GM10248 (cell line): ENCODE data around the gene GINS2.

Source experiments
- CTCF ChIA-PET: fragments of 300-600 bp; sonication (Branson Sonifier 250); formaldehyde crosslinking; extraction: SDS; loops from one replicate; lab custom pipeline; 2021; ENCODE audit warnings: antibody characterized with exemption; lab: Yijun Ruan, JAX
- POLR2A ChIA-PET: fragments of 350-650 bp; sonication (Branson Sonifier 250); formaldehyde crosslinking; extraction: SDS; loops from one replicate; lab custom pipeline; 2020; ENCODE audit warnings: antibody characterized with exemption; lab: Yijun Ruan, JAX
- DNase-seq: peaks from one replicate; pipeline ENCODE4 v3.0.0; 2012; ENCODE audit errors: extremely low spot score
- TF ChIP-seq, protein P1 (sequence below): IDR thresholded peaks from 2 replicates; pipeline ENCODE4 v1.5.1; 2012; ENCODE audit warnings: mild to moderate bottlenecking, low read depth; ENCODE audit errors: extremely low read depth, missing control alignments, control extremely low read depth

The GINS2 gene

DNA sequence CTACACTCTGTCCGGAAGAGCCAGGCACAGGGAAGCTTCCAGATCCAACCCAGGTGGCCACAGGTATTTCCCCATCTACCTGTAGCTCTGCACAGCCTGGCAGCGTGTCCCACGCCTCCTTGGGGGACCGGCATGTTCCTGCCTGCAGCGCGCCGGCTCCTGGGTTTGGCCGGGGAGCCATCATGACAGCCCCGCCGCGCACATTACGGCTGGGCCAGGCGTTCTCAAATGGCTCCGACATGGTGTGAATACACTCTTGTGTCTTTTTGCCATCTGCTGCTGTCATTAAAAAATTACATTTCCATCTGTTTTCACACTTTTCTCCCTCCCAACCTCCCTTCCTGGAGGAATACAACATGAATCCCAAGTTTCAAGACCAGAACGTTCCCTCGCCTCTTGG, 8.0 kb upstream of the GINS2 start:
- no peak for DNase-seq
- TF ChIP-seq, protein P1, sequence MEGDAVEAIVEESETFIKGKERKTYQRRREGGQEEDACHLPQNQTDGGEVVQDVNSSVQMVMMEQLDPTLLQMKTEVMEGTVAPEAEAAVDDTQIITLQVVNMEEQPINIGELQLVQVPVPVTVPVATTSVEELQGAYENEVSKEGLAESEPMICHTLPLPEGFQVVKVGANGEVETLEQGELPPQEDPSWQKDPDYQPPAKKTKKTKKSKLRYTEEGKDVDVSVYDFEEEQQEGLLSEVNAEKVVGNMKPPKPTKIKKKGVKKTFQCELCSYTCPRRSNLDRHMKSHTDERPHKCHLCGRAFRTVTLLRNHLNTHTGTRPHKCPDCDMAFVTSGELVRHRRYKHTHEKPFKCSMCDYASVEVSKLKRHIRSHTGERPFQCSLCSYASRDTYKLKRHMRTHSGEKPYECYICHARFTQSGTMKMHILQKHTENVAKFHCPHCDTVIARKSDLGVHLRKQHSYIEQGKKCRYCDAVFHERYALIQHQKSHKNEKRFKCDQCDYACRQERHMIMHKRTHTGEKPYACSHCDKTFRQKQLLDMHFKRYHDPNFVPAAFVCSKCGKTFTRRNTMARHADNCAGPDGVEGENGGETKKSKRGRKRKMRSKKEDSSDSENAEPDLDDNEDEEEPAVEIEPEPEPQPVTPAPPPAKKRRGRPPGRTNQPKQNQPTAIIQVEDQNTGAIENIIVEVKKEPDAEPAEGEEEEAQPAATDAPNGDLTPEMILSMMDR: no peak
- POLR2A ChIA-PET: no interaction called here
- CTCF ChIA-PET: interaction anchor here (1.0 to 1.1 kb wide), 2 partner anchors 19 to 21 kb away, joined by 4 to 5 read pairs; no protein-coding TSS in a partner anchor

DNA sequence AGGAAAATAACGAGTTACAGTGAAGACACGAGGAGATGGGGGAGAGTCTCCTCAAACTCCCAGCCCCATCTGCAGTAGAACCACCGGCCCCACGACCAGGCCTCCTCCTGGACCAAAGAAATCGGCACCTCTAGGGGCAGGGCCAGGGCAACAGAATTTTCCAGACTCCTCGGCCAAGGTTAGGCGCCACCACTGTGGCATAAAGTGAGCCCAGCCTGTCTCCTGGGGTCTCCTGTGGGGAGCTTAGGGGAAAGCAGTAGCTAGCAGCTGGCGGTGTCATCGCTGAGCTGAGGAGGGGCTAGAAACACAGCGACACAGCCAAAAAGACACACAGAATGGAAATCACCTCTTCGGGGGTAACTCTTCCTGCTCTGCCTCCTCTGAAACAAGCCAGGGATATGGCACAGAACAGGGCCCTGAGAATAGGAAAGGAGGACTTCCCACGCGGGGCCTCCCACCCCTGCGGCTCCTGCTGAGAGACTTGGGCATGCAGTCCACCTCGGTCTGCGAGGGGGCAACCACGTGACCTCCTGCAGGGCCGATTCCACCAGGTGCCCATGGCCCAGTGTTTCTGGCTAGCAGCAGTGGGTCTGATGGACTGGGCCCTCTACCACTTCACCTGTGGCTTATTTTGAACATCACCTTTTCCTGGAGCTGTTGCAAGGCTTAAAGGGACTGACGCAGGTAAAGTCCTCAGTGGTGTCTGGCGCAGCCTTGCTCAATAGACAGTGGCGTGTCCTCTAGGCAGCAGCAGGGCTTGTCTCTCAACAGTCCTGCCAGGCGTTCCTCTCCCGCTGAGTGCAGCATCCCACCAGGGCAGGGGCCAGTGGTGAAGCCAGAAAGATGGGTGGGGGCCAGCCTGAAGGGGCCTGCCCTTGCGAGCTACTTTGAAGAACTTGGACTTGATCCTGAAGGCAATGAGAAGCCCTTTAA, 6.7 kb upstream of the GINS2 start:
- ChIA-PET CTCF (interaction anchor here (1.0 to 1.1 kb wide), 2 partner anchors 20 to 22 kb away, joined by 4 to 5 read pairs; no protein-coding TSS in a partner anchor), POLR2A (interaction anchor here (0.6 kb wide), 1 partner anchor 11 kb away, joined by 3 read pairs; no protein-coding TSS in a partner anchor)
- TF ChIP-seq, protein P1: no peak
- DNase-seq: no peak

DNA sequence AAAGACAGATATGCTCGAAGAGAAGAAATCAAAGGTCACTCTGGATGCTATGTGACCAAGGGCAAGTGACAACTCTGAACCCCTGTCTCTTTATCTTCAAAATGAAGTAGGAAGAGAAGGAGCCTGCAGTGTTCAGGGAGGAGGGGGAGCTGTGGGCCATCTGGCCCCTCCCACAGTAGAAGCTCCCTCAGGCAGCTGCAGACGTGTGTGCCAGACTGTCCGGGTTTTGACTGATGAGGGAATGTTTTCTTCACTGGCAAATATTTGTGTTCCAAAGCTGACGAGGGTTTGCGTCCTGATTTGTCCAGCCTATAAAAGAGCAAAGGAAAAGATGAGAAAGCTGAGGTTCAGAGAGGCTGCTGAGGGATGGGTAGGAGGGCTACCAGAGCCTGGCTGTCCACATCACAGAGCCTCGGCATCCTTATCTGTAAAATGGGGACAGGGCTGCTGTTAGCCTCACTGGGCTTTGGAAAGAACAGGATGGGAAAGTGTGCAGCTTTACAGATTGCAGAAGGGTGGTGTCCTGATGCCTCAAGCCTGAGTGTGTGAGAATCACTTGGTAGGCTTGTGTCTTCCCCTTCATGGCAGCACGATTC, 1.8 kb upstream of the GINS2 start:
- TF ChIP-seq, protein P1: no peak
- ChIA-PET CTCF (interaction anchor here (1.5 to 2.7 kb wide), 5 partner anchors 15 to 74 kb away, joined by 4 to 14 read pairs (median 10); no protein-coding TSS in a partner anchor), POLR2A (no interaction called here)
- DNase-seq: no peak

DNA sequence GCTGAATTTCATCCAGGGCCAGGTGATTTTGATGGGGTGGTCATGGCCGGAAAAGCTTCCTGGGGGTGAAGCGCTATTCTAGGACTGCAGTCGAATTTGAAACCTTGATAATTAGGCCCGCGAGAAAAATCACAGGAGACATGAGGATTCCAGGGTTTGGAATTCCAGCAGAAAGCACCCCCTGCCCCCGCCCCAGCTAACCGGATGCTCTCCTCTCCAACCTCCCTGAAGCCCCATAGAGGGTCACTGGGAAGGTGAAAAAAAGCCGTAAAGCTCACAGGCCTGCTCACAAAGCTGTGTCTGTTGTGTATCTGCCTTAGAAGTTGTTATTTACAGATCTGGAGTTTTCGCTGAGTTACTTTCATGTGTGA, 1.2 kb upstream of the GINS2 start:
- ChIA-PET CTCF (interaction anchor here (1.4 to 2.7 kb wide), 7 partner anchors 13 to 74 kb away, joined by 3 to 14 read pairs (median 4); no protein-coding TSS in a partner anchor), POLR2A (no interaction called here)
- TF ChIP-seq, protein P1: no peak
- DNase-seq: no peak

DNA sequence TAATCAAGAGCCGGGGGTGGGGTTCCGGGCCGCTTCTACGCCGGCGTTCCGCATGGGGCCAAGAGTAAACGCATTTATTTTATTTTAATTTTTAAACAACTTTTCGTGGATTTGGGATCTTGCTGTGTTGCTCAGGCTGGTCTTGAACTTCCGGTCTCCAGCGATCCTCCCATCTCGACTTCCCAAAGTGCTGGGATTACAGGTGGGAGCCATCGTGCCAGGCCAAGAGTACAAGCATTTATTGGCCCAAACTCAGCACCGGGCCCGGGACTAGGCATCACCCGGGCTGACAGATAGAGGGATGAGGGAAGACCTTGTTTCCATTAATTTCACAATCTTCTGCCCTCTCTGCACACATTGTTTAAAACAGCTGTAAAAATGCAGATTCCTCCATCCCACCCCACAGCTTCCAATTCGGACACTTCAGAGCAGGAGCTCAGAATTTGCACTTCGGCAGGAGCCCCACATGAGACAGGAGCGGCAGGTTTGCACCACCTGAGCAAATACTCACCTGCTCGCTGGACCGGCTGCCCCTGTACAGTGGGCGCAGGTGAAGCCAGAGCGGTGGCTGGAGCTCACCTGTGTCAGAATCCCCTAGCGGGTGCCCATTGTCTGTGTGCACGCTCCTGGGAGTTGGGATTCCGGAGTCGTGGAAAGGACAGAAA, 663 bp upstream of the GINS2 start:
- POLR2A ChIA-PET: no interaction called here
- TF ChIP-seq, protein P1: no peak
- no peak for DNase-seq
- CTCF ChIA-PET: interaction anchor here (1.4 to 2.7 kb wide), 8 partner anchors 14 to 79 kb away, joined by 3 to 14 read pairs (median 4); no protein-coding TSS in a partner anchor
